GM19035 (cell line): Measurements from ENCODE around the gene MUC20.
"Not testable (repeated sequence)": the region's sequence is repeated elsewhere in the genome, so short reads cannot be mapped to it uniquely, and the experiment has no call there.

Experiments used
- ATAC-seq: cut with Tn5 transposase; IDR thresholded peaks from one replicate; pipeline ENCODE4 v1.9.1; 2021; ENCODE audit not compliant: unreplicated experiment

MUC20 gene

GRCh38 chr3:195720831-195721506 is at the start of gene MUC20:
Gene MUC20 (plus strand): TSS chr3:195720978. CDS start chr3:195721008, 30 bp downstream.
- ATAC-seq = not testable (repeated sequence)

GRCh38 chr3:195671283-195671682 is 49.5 kb upstream of the MUC20 start:
- ATAC-seq = not testable (repeated sequence)

- not testable (repeated sequence) for ATAC-seq
Measured at GRCh38 chr3:195673711-195674110, 47.1 kb upstream of the MUC20 start.

- ATAC-seq = not testable (repeated sequence)
Measured at GRCh38 chr3:195678391-195679015, 42.3 kb upstream of the MUC20 start.

GRCh38 chr3:195680690-195681089 is 40.1 kb upstream of the MUC20 start:
- ATAC-seq = not testable (repeated sequence)

GRCh38 chr3:195681458-195682103 is 39.2 kb upstream of the MUC20 start:
- not testable (repeated sequence) for ATAC-seq

- ATAC-seq = not testable (repeated sequence)
Measured at GRCh38 chr3:195682104-195682742, 38.6 kb upstream of the MUC20 start.

- ATAC-seq = peak; percentile 6
Measured at GRCh38 chr3:195683722-195684526, 36.9 kb upstream of the MUC20 start.

GRCh38 chr3:195684527-195685257 is 36.1 kb upstream of the MUC20 start:
- ATAC-seq = peak; percentile 72

- not testable (repeated sequence) for ATAC-seq
Measured at GRCh38 chr3:195686537-195687208, 34.1 kb upstream of the MUC20 start.

GRCh38 chr3:195687209-195687760 is 33.5 kb upstream of the MUC20 start:
- not testable (repeated sequence) for ATAC-seq

- ATAC-seq = not testable (repeated sequence)
Measured at GRCh38 chr3:195688471-195689183, 32.2 kb upstream of the MUC20 start.

- not testable (repeated sequence) for ATAC-seq
Measured at GRCh38 chr3:195689184-195690070, 31.4 kb upstream of the MUC20 start.

- no peak for ATAC-seq
Measured at GRCh38 chr3:195690951-195691350, 29.8 kb upstream of the MUC20 start.

- not testable (repeated sequence) for ATAC-seq
Measured at GRCh38 chr3:195691596-195692353, 29.0 kb upstream of the MUC20 start.

- ATAC-seq = no peak
Measured at GRCh38 chr3:195692354-195692685, 28.5 kb upstream of the MUC20 start.
